Panc1 (cell line): ENCODE results near the gene HSD3B2.

Experiments
- CTCF ChIP-seq: fragments of 450-650 bp; IDR thresholded peaks from 2 replicates; pipeline ENCODE4 v1.5.1; 2017; ENCODE audit warnings: mild to moderate bottlenecking
- POLR2AphosphoS5 ChIP-seq: IDR thresholded peaks from 2 replicates; pipeline ENCODE4 v1.6.1; 2012; ENCODE audit warnings: mild to moderate bottlenecking, low read depth, low read length, moderate library complexity
- REST ChIP-seq, 2 experiments: IDR thresholded peaks; 2 replicates each; pipeline ENCODE4 v1.6.1; 2011 to 2012; ENCODE audit warnings: low read depth in 2 of 2, control low read depth in 1 of 2, low read length in 1 of 2, mild to moderate bottlenecking in 1 of 2, moderate library complexity in 1 of 2; ENCODE audit not compliant: insufficient read depth in 1 of 2
- SIN3A ChIP-seq: IDR thresholded peaks from 2 replicates; pipeline ENCODE4 v1.6.1; 2012; ENCODE audit warnings: low read depth, mild to moderate bottlenecking, low read length, moderate library complexity, borderline replicate concordance; ENCODE audit not compliant: insufficient read depth
- TCF7L2 ChIP-seq: IDR thresholded peaks from 2 replicates; pipeline ENCODE4 v1.6.1; 2011; ENCODE audit warnings: mild to moderate bottlenecking, low read depth, low read length, inconsistent platforms

- peak; percentile 34 for TF ChIP-seq CTCF
- TF ChIP-seq SIN3A, result no peak
- TF ChIP-seq POLR2AphosphoS5, result no peak
- TF ChIP-seq REST (IDR thresholded peaks at IDR 0.05; ENCODE audit: insufficient read depth in 1 of 2, low read depth in 2 of 2, low read length in 1 of 2), result no peak
- TF ChIP-seq TCF7L2, result no peak
Measured at GRCh38 chr1:119372503-119373086, 42.4 kb upstream of the HSD3B2 start.
